Psoas muscle (tissue), 8 donors: ENCODE data around the gene PLXDC1. TPM values are rescaled to one million over a fixed set of nuclear protein-coding genes. Genes with fewer than 3 reads are reported as not detected.

Experiments
- ATAC-seq, 4 donors: fragments of 200-7000 bp; cut with Tn5 transposase; one replicate each; pipeline ENCODE4 v1.9.1; 2020; ENCODE audit warnings: moderate library complexity in 3 of 4, mild to moderate bottlenecking in 2 of 4
- DNase-seq, 2 donors: peaks; one replicate each; pipeline ENCODE4 v3.0.0-alpha.2; 2020
- H3K27ac ChIP-seq: fragments of 200-600 bp; one replicate; pipeline ENCODE4 v1.8.0; 2022
- H3K27me3 ChIP-seq, 3 donors: fragments of 200-600 bp in 1 of 3; one replicate each; pipeline versions ENCODE4 v1.6.1 to v1.8.0; 2013 to 2022; ENCODE audit warnings: low read length in 2 of 3, mild to moderate bottlenecking in 2 of 3, moderate library complexity in 1 of 3; ENCODE audit not compliant: insufficient read depth in 3 of 3
- H3K36me3 ChIP-seq, 2 donors: fragments of 200-600 bp in 1 of 2; one replicate each; pipeline versions ENCODE4 v1.6.1 to v1.8.0; 2013 to 2022; ENCODE audit warnings: low read depth in 1 of 2, mild to moderate bottlenecking in 1 of 2, moderate library complexity in 1 of 2; ENCODE audit not compliant: insufficient read depth in 1 of 2
- H3K4me1 ChIP-seq: fragments of 200-600 bp; one replicate; pipeline ENCODE4 v1.8.0; 2022
- H3K4me3 ChIP-seq: fragments of 200-600 bp; one replicate; pipeline ENCODE4 v1.8.0; 2022; ENCODE audit warnings: mild to moderate bottlenecking
- H3K9me3 ChIP-seq: fragments of 200-600 bp; one replicate; pipeline ENCODE4 v1.8.0; 2022
- WGBS, 3 donors: extraction: QIAGEN DNeasy Blood & Tissue Kit; methylation state at CpG; one replicate each; pipeline versions ENCODE4 v1.1.6 to v1.1.7; 2013; 5-methylcytosine and 5-hydroxymethylcytosine counted together
- intact Hi-C, 2 donors: fragments of 100-400 bp; cut with DNase I; formaldehyde crosslinking; loops; one replicate each; pipeline versions ENCODE4 v1.11.0 to v1.14.2; 2022
- polyA plus RNA-seq, 3 donors: library from polyadenylated mRNA; stranded (reverse); fragments of 200-250 nt; gene quantifications; one replicate each; pipeline ENCODE4 v1.2.3, GENCODE V29; 2013
- total RNA-seq, 4 donors: library from RNA; stranded (reverse); fragmentation: NEBNext Ultra II Directional in 2 of 4; extraction: Animal tissue kit (Norgen Biotek cat#: 25700) in 2 of 4; gene quantifications; one replicate each; pipeline versions ENCODE4 v1.2.1 to v1.2.4, GENCODE V29; 2021 to 2023
- TF ChIP-seq, protein P1 (sequence below): fragments of 200-600 bp; IDR thresholded peaks from one replicate; pipeline ENCODE4 v1.8.0; 2022; ENCODE audit warnings: antibody characterized with exemption
- donor health status: healthy with polysubstance abuse.
- donor health status: DM: no; HTN: no; CAD: no; lungs with moderate emphysema.
- donor health status: Bipolar disorder and iron deficiency.
- donor health status: healthy.
- donor health status: DM: yes; HTN: yes; CAD: no.
- donor health status: DM: no; HTN: no; CAD: no.
- donor health status: DM: no; HTN: no; CAD: no.
- donor health status: DM: yes; HTN: yes; CAD: no.

The PLXDC1 gene
- total and polyA plus RNA-seq, 7 donors: 2.3 to 9.2 (median 3.2) TPM

DNA sequence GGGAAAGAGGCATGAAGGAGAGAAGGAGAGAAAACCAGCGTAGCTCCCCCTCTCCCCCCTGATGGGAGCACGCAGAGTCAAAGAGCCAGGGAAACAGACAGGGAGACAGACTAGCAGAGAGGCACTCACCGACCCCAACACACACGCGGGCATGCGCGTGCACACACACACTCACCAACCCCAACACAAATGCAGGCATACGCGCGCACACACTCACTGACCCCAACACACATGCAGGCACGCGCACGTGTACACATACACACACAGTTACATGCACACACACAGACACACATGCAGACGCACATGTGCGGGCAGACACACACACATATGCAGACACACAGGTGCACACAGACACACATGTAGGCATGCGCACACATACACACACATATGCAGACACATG lies 41.5 kb upstream of the PLXDC1 start:
- Histone ChIP-seq H3K4me3 (peak overlapping the region; percentile 90), H3K9me3 (no peaks in the 10 kb centered on the region), H3K4me1 (peaks cover 37% of the 10 kb centered on the region), H3K36me3 (peaks cover 0 to 38% of the 10 kb centered on the region in 2 donors), H3K27ac (peak overlapping the region; percentile 97), H3K27me3 (no peaks in the 10 kb centered on the region)
- 52 to 84% (median 65%) methylated on average over 15 to 16 of the region's 16 CpGs for WGBS, 3 donors
- no peak for ATAC-seq
- TF ChIP-seq, protein P1, sequence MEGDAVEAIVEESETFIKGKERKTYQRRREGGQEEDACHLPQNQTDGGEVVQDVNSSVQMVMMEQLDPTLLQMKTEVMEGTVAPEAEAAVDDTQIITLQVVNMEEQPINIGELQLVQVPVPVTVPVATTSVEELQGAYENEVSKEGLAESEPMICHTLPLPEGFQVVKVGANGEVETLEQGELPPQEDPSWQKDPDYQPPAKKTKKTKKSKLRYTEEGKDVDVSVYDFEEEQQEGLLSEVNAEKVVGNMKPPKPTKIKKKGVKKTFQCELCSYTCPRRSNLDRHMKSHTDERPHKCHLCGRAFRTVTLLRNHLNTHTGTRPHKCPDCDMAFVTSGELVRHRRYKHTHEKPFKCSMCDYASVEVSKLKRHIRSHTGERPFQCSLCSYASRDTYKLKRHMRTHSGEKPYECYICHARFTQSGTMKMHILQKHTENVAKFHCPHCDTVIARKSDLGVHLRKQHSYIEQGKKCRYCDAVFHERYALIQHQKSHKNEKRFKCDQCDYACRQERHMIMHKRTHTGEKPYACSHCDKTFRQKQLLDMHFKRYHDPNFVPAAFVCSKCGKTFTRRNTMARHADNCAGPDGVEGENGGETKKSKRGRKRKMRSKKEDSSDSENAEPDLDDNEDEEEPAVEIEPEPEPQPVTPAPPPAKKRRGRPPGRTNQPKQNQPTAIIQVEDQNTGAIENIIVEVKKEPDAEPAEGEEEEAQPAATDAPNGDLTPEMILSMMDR: no peak
- intact Hi-C loops: no loop called here
- DNase-seq: no peak

DNA sequence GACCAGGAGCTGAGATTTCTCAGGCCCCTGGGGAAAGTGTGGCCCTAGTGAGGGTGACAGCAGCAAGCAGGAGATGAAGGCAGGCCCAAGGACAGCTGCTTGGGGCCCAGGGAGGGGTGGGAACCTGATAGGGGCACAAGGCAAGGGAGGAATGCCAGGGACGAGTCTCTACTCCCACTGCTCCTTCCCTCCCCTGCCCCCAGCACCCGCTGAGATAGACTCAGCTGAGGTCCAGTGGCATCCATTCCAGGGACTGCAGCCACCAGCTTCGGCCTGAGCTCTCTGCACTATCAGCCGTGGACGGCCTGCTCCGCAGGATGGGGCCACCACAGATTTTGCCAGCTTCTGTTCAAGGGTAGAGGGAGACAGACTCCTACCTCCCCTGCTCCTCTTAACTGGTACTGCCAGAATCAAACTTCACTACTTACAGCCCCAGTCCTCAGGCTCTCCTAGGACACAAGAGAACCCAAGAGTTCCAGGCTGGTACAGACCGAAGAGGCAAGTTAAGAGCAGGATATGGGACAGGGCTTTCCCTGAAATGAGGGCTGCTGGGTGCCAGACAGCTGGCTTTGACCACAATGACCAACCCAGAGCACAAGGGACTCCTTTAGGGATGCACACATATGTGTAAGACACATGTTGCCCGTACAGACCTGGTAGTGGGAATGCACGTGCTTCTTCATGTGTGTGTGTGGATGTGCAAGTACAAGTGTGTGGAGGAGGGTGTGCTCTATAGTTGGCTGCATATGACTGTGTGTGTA lies 40.5 kb upstream of the PLXDC1 start:
- Histone ChIP-seq H3K4me3 (peak overlapping the region; percentile 90), H3K9me3 (no peaks in the 10 kb centered on the region), H3K27ac (peak overlapping the region; percentile 97), H3K27me3 (no peaks in the 10 kb centered on the region), H3K36me3 (peaks cover 0 to 48% of the 10 kb centered on the region in 2 donors), H3K4me1 (peaks cover 37% of the 10 kb centered on the region)
- intact Hi-C loops: no loop called here
- DNase-seq: peak; percentile 75 to 91
- peak; percentile 54 to 67 (median 60) for ATAC-seq
- TF ChIP-seq, protein P1: no peak
- 37 to 47% (median 39%) methylated on average over 9 of the region's 9 CpGs for WGBS, 3 donors

DNA sequence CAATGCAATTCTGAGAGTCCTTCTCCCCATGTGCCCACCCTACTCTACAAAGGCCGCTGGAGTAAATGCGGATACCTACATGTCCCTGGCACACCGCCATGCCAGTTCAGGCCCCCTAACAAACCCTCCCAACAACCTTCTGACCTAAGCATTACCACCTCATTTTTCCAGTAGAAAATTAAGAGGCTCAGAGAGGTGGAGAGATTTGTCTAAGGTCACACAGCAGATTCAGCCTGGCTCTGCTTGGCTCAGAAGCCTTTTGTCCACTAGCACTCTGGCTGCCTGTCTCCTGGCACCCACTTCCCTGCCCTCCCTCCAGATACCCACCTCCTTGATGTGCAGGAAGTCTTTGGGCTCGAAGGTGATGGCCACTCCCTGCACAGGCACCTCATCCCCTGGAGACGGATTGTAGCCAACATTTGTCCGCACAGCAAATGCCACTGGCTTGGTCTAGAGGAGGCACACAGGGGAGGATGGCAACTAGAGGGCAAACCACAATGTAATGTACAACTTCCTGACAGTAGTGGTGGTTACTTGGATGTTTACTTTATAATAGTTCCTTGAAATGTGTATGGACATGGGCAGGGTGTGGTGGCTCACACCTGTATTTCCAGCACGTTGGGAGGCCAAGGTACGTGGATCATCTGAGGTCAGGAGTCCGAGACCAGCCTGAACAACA lies 35.9 kb upstream of the PLXDC1 start:
- TF ChIP-seq, protein P1: no peak
- Histone ChIP-seq H3K4me3 (no peak overlapping the region), H3K27ac (peak overlapping the region; percentile 19), H3K36me3 (peaks cover 3 to 86% of the 10 kb centered on the region in 2 donors), H3K4me1 (peaks cover 10% of the 10 kb centered on the region), H3K9me3 (no peaks in the 10 kb centered on the region), H3K27me3 (no peaks in the 10 kb centered on the region)
- DNase-seq: no peak
- WGBS, 3 donors: 83 to 90% (median 86%) methylated on average over 9 of the region's 9 CpGs
- intact Hi-C loops: no loop called here
- no peak for ATAC-seq

DNA sequence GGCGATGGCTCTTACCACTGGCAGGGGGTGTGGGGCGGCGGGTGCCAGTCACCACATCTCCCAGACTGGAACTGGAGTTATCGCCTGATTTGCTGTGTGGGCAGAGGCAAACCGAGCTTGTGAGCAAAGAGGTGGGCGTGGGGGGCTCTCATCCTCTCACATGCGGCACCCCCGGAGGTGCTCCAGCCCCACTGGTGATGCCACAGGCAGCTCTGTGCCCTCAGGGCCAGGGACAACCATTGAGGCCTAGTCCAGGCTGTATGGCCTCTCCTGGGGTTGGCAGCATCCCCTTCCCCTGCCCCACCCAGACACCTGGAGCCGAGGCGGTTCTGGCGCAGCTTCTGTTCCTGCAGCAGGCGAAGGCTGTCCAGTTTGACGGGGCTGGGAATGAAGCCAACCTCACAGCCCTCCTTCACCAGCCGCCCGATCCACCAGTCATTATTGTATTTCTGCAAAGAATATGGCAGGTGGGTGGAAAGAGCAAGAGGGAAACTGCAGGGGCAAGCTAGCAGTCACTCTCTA lies 35.1 kb upstream of the PLXDC1 start:
- Histone ChIP-seq H3K27me3 (no peaks in the 10 kb centered on the region), H3K27ac (no peak overlapping the region), H3K4me3 (no peak overlapping the region), H3K36me3 (peaks cover 3 to 92% of the 10 kb centered on the region in 2 donors), H3K9me3 (no peaks in the 10 kb centered on the region), H3K4me1 (peaks cover 5% of the 10 kb centered on the region)
- intact Hi-C loops: no loop called here
- DNase-seq: no peak
- ATAC-seq: no peak
- TF ChIP-seq, protein P1: no peak
- 75 to 88% (median 75%) methylated on average over 14 to 15 of the region's 15 CpGs for WGBS, 3 donors
